ENCODE data around the gene NDUFS2.

The NDUFS2 gene

GRCh38 chr1:161165742-161166668 lies 36.2 kb upstream of the NDUFS2 start, which contains the start of gene PPOX:
Gene PPOX, plus strand, starts transcription at chr1:161166426. Its CDS starts 422 bp downstream, at chr1:161166848.
- Histone ChIP-seq H3K36me3 (ENCODE audit: low read depth) (peaks cover 21% of the 10 kb centered on the region), H3K9me3 (ENCODE audit: severe bottlenecking) (no peaks in the 10 kb centered on the region), H3K27ac (ENCODE audit: poor library complexity, severe bottlenecking) (peak within 1 kb of the TSS; percentile 28), H3K4me3 (ENCODE audit: severe bottlenecking) (peak within 1 kb of the TSS; percentile 61), H3K4me1 (ENCODE audit: insufficient read depth, poor library complexity, severe bottlenecking) (no peaks in the 10 kb centered on the region), H3K27me3 (ENCODE audit: insufficient read depth, poor library complexity, severe bottlenecking) (no peaks in the 10 kb centered on the region)
- DNase-seq (ENCODE audit: low spot score) (peak; percentile 97), ATAC-seq (ENCODE audit: low read depth) (peak; percentile 95)
- peak; percentile 46 for TF ChIP-seq CTCF (IDR thresholded peaks at IDR 0.05; ENCODE audit: poor library complexity, severe bottlenecking)

DNA sequence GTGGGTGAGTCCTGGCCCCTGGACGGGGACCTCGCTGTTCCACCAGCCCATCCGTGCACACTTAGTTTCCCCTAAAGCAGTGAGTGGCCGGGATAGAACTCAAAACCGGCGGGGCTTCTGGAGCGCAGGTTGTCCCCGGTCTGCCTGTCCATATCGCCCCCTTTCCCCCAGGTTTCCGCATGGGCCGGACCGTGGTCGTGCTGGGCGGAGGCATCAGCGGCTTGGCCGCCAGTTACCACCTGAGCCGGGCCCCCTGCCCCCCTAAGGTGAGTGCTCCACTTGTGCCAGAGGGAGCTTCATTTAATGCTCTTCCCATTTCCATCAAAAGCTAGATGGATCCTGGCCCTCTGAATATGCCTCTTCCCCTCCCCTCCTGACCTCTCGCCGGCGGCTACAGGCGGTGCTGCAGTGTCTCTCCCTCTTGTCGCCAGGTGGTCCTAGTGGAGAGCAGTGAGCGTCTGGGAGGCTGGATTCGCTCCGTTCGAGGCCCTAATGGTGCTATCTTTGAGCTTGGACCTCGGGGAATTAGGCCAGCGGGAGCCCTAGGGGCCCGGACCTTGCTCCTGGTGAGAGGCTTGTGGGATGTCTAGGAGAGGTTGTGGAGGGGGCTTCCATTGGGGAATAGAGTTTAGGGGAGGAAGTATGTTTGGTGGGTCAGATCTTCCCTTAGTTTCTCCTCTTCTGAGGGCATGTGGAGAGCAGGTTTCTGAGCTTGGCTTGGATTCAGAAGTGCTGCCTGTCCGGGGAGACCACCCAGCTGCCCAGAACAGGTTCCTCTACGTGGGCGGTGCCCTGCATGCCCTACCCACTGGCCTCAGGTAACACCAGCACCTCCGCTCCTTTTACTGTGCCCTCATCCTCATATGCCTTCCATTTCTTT lies 35.3 kb upstream of the NDUFS2 start:
- H3K36me3 ChIP-seq (ENCODE audit: low read depth), result peaks cover 26% of the 10 kb centered on the region
- peak overlapping the region; percentile 61 for H3K4me3 ChIP-seq (ENCODE audit: severe bottlenecking)
- no peaks in the 10 kb centered on the region for H3K27me3 ChIP-seq (ENCODE audit: insufficient read depth, poor library complexity, severe bottlenecking)
- DNase-seq (ENCODE audit: low spot score) (no peak), ATAC-seq (ENCODE audit: low read depth) (no peak; the same call in 2 of the 3 replicates)
- H3K9me3 ChIP-seq (ENCODE audit: severe bottlenecking), result no peaks in the 10 kb centered on the region
- no peaks in the 10 kb centered on the region for H3K4me1 ChIP-seq (ENCODE audit: insufficient read depth, poor library complexity, severe bottlenecking)
- TF ChIP-seq CTCF (IDR thresholded peaks at IDR 0.05; ENCODE audit: poor library complexity, severe bottlenecking), result no peak
- peak overlapping the region; percentile 28 for H3K27ac ChIP-seq (ENCODE audit: poor library complexity, severe bottlenecking)

DNA sequence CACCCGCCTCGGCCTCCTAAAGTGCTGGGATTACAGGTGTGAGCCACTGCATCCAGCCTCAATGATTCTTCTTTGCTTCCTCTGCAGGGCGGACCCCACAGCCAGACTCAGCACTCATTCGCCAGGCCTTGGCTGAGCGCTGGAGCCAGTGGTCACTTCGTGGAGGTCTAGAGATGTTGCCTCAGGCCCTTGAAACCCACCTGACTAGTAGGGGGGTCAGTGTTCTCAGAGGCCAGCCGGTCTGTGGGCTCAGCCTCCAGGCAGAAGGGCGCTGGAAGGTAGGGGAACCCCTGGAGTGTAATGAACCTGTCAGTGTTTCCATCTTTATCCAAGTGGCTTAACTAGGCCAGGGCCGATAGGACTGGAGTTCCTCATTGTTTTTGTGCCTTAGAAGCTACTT lies 33.3 kb upstream of the NDUFS2 start:
- Histone ChIP-seq H3K4me3 (ENCODE audit: severe bottlenecking) (no peak overlapping the region), H3K9me3 (ENCODE audit: severe bottlenecking) (no peaks in the 10 kb centered on the region), H3K36me3 (ENCODE audit: low read depth) (peaks cover 31% of the 10 kb centered on the region), H3K4me1 (ENCODE audit: insufficient read depth, poor library complexity, severe bottlenecking) (no peaks in the 10 kb centered on the region), H3K27me3 (ENCODE audit: insufficient read depth, poor library complexity, severe bottlenecking) (no peaks in the 10 kb centered on the region), H3K27ac (ENCODE audit: poor library complexity, severe bottlenecking) (no peak overlapping the region)
- no peak for DNase-seq (ENCODE audit: low spot score)
- no peak for ATAC-seq (ENCODE audit: low read depth)
- TF ChIP-seq CTCF (IDR thresholded peaks at IDR 0.05; ENCODE audit: poor library complexity, severe bottlenecking), result no peak

GRCh38 chr1:161171191-161171590 lies 31.0 kb upstream of the NDUFS2 start:
- peaks cover 49% of the 10 kb centered on the region for H3K36me3 ChIP-seq (ENCODE audit: low read depth)
- no peaks in the 10 kb centered on the region for H3K9me3 ChIP-seq (ENCODE audit: severe bottlenecking)
- no peaks in the 10 kb centered on the region for H3K27me3 ChIP-seq (ENCODE audit: insufficient read depth, poor library complexity, severe bottlenecking)
- ATAC-seq (ENCODE audit: low read depth), result no peak
- TF ChIP-seq CTCF (IDR thresholded peaks at IDR 0.05; ENCODE audit: poor library complexity, severe bottlenecking), result no peak
- no peak overlapping the region for H3K27ac ChIP-seq (ENCODE audit: poor library complexity, severe bottlenecking)
- DNase-seq (ENCODE audit: low spot score), result no peak
- no peak overlapping the region for H3K4me3 ChIP-seq (ENCODE audit: severe bottlenecking)
- H3K4me1 ChIP-seq (ENCODE audit: insufficient read depth, poor library complexity, severe bottlenecking), result peaks cover under 1% of the 10 kb centered on the region
